ENCODE measurements around the gene MYL10. TPM values are rescaled to one million over a fixed set of nuclear protein-coding genes. Genes with fewer than 3 reads are reported as not detected.

MYL10 gene
- total and polyA plus RNA-seq, 2 of the 13 experiments (the other 11 are each of a cell fraction or from before 2014, with no cell fraction given): not detected

- ChIA-PET POLR2A (no interaction called here), CTCF (ENCODE audit: low intra/inter-chr PET ratio, low total read pairs) (no interaction called here)
- DNase-seq (ENCODE audit: low spot score) (no peak), ATAC-seq (no peak), FAIRE-seq (no peak)
- Histone ChIP-seq H3K36me3 (replicated peaks in 1 of 2; ENCODE audit: control insufficient read depth in 1 of 2, insufficient read depth in 2 of 2, low read length in 2 of 2) (no peaks in the 10 kb centered on the region), H3K4me1 (ENCODE audit: insufficient read depth, low read length) (no peaks in the 10 kb centered on the region), H2AFZ (ENCODE audit: low read length) (no peak overlapping the region), H3K9me3 (ENCODE audit: low read length) (no peaks in the 10 kb centered on the region), H3K79me2 (ENCODE audit: insufficient read depth, low read length) (no peaks in the 10 kb centered on the region), H3K4me2 (ENCODE audit: low read depth, low read length) (no peak overlapping the region), H3K27ac (ENCODE audit: extremely low read length, insufficient read depth, low read length) (no peak overlapping the region), H3K4me3 (replicated peaks in 1 of 3; ENCODE audit: insufficient read depth in 1 of 3, low read depth in 2 of 3, low read length in 3 of 3) (no peak overlapping the region), H4K20me1 (ENCODE audit: insufficient read depth, low read length) (no peaks in the 10 kb centered on the region), H3K9ac (ENCODE audit: insufficient read depth, low read depth, low read length) (no peak overlapping the region), H3K27me3 (ENCODE audit: control insufficient read depth in 1 of 2, insufficient read depth in 2 of 2, low read length in 2 of 2) (peaks cover 0 to 2% of the 10 kb centered on the region in 2 experiments; a peak in 1 of 5 replicates)
- no TSS peak for BruUV-seq (replicated peaks)
- intact Hi-C loops (cut with micrococcal nuclease; ENCODE audit: unreplicated experiment) (no loop called here), in situ Hi-C loops (cut with HindIII; ENCODE audit: extremely low pct_ligation_motif_present, low pct_unique_long_range_greater_than_20kb) (no loop called here)
- WGBS (ENCODE audit: low lambda C conversion rate): 79% methylated on average over 7 of the region's 7 CpGs
- TF ChIP-seq TCF12 (IDR thresholded peaks at IDR 0.05) (no peak), TCF12 (CRISPR knock-in tag; IDR thresholded peaks at IDR 0.05) (no peak), ZBTB44 (CRISPR knock-in tag; IDR thresholded peaks at IDR 0.05) (no peak), ZNF570 (CRISPR knock-in tag; IDR thresholded peaks at IDR 0.05; ENCODE audit: borderline replicate concordance) (no peak), AKAP8 (CRISPR knock-in tag; IDR thresholded peaks at IDR 0.05) (no peak), ZNF564 (CRISPR knock-in tag; IDR thresholded peaks at IDR 0.05) (no peak), SIX4 (CRISPR knock-in tag; IDR thresholded peaks at IDR 0.05) (no peak), ZNF562 (CRISPR knock-in tag; IDR thresholded peaks at IDR 0.05; ENCODE audit: borderline replicate concordance) (no peak), ZNF761 (CRISPR knock-in tag; conservative IDR thresholded peaks at IDR 0.05) (no peak), MATR3 (CRISPR knock-in tag; IDR thresholded peaks at IDR 0.05) (no peak), NFIC (IDR thresholded peaks at IDR 0.05; ENCODE audit: low read length) (no peak), MAFG (CRISPR knock-in tag; IDR thresholded peaks at IDR 0.05) (no peak), GRHL1 (CRISPR knock-in tag; conservative IDR thresholded peaks at IDR 0.05) (no peak), ZFY (CRISPR knock-in tag; IDR thresholded peaks at IDR 0.05) (no peak), SMYD3 (CRISPR knock-in tag; IDR thresholded peaks at IDR 0.05) (no peak), KAT8 (CRISPR knock-in tag; IDR thresholded peaks at IDR 0.05) (no peak), ZNF24 (IDR thresholded peaks at IDR 0.05) (no peak)
Observed at GRCh38 chr7:101567230-101567629, 61.9 kb downstream of the MYL10 start.

All from HepG2 (cell line).